HepG2 (cell line): ENCODE results near the gene LAMA5. TPM values are rescaled to one million over a fixed set of nuclear protein-coding genes. Genes with fewer than 3 reads are reported as not detected.

Experiments
- ATAC-seq: fragments of 200-7000 bp; cut with Tn5 transposase; 3 replicates; pipeline ENCODE4 v1.9.1; 2020; ENCODE audit warnings: mild to moderate bottlenecking, moderate library complexity
- BruUV-seq: library from RNA; stranded (reverse); fragments of 400-500 nt; replicated peaks from 2 replicates; lab custom pipeline; 2021; lab: Mats Ljungman, UMichigan
- CTCF ChIA-PET: fragments of 300-600 bp; formaldehyde crosslinking; extraction: SDS; loops from one replicate; lab custom pipeline; 2021; ENCODE audit warnings: low total read pairs, inconsistent platforms, low intra/inter-chr PET ratio; lab: Yijun Ruan, JAX
- POLR2A ChIA-PET: fragments of 350-600 bp; sonication (Branson Sonifier 250); formaldehyde crosslinking; loops from one replicate; lab custom pipeline; 2020; ENCODE audit warnings: antibody characterized with exemption, inconsistent platforms; lab: Yijun Ruan, JAX
- DNase-seq: peaks from one replicate; pipeline ENCODE4 v3.0.0-alpha.2; 2015; ENCODE audit warnings: low spot score
- FAIRE-seq: peaks from 3 replicates; lab custom pipeline; 2011; peaks lifted over from hg19 to GRCh38; lab: Jason Lieb, UNC
- H2AFZ ChIP-seq: one replicate; pipeline ENCODE4 v1.6.1; 2011; ENCODE audit warnings: low read length, inconsistent platforms
- H3K27ac ChIP-seq: fragments of 300-600 bp; 3 replicates; pipeline ENCODE4 v1.8.0; 2011; ENCODE audit warnings: mixed run types, mild to moderate bottlenecking, mixed read lengths, low read length, inconsistent platforms; ENCODE audit not compliant: insufficient read depth; ENCODE audit errors: extremely low read length
- H3K27me3 ChIP-seq, 2 experiments: fragments of 200-600 bp in 1 of 2; 2 replicates in 1 of 2; 3 replicates in 1 of 2; pipeline versions ENCODE4 v1.6.0 to v1.8.0; 2011; ENCODE audit warnings: low read length in 2 of 2, mild to moderate bottlenecking in 2 of 2, moderate library complexity in 2 of 2, inconsistent platforms in 1 of 2; ENCODE audit not compliant: insufficient read depth in 2 of 2, control insufficient read depth in 1 of 2
- H3K36me3 ChIP-seq, 2 experiments: fragments of 200-600 bp in 1 of 2; replicated peaks in 1 of 2; 2 replicates in 1 of 2; 3 replicates in 1 of 2; pipeline versions ENCODE4 v1.5.1 to v1.8.0; 2011; ENCODE audit warnings: low read length in 2 of 2, inconsistent platforms in 1 of 2; ENCODE audit not compliant: insufficient read depth in 2 of 2, control insufficient read depth in 1 of 2
- H3K4me1 ChIP-seq: 2 replicates; pipeline ENCODE4 v1.5.1; 2012; ENCODE audit warnings: low read length, inconsistent platforms; ENCODE audit not compliant: insufficient read depth
- H3K4me2 ChIP-seq: 2 replicates; pipeline ENCODE4 v1.6.0; 2011; ENCODE audit warnings: low read depth, low read length, inconsistent platforms
- H3K4me3 ChIP-seq, 3 experiments: fragments of 200-600 bp in 1 of 3; sonication (generic), shearing (Covaris generic) in 1 of 3; replicated peaks in 1 of 3; 2 replicates each; pipeline ENCODE4 v1.5.1; 2011 to 2016; ENCODE audit warnings: low read length in 3 of 3, inconsistent platforms in 2 of 3, low read depth in 2 of 3, mild to moderate bottlenecking in 2 of 3, control low read depth in 1 of 3, mixed read lengths in 1 of 3; ENCODE audit not compliant: insufficient read depth in 1 of 3
- H3K79me2 ChIP-seq: one replicate; pipeline ENCODE4 v1.6.1; 2011; ENCODE audit warnings: low read length, inconsistent platforms; ENCODE audit not compliant: insufficient read depth
- H3K9ac ChIP-seq: 2 replicates; pipeline ENCODE4 v1.6.0; 2011; ENCODE audit warnings: mild to moderate bottlenecking, low read depth, low read length, inconsistent platforms; ENCODE audit not compliant: insufficient read depth
- H3K9me3 ChIP-seq: 2 replicates; pipeline ENCODE4 v1.5.1; 2012; ENCODE audit warnings: mild to moderate bottlenecking, low read length
- H4K20me1 ChIP-seq: 2 replicates; pipeline ENCODE4 v1.6.0; 2011; ENCODE audit warnings: inconsistent platforms, mild to moderate bottlenecking, low read length, moderate library complexity; ENCODE audit not compliant: insufficient read depth
- CBFB ChIP-seq: sonication (generic); formaldehyde crosslinking; IDR thresholded peaks from 2 replicates; pipeline ENCODE4 v1.4.0; 2020; ENCODE audit warnings: missing genetic modification reagents
- DNMT1 ChIP-seq: sonication (generic); formaldehyde crosslinking; IDR thresholded peaks from 2 replicates; pipeline ENCODE4 v1.5.1; 2020; ENCODE audit warnings: mild to moderate bottlenecking, missing genetic modification reagents
- DZIP1 ChIP-seq: sonication (generic); formaldehyde crosslinking; IDR thresholded peaks from 2 replicates; pipeline ENCODE4 v1.5.0; 2020; ENCODE audit warnings: mild to moderate bottlenecking, missing genetic modification reagents
- E2F5 ChIP-seq: sonication (generic); formaldehyde crosslinking; conservative IDR thresholded peaks from 2 replicates; pipeline ENCODE4 v1.4.0; 2020; ENCODE audit warnings: missing genetic modification reagents
- EED ChIP-seq: sonication (generic); formaldehyde crosslinking; IDR thresholded peaks from 2 replicates; pipeline ENCODE4 v1.5.0; 2020; ENCODE audit warnings: mild to moderate bottlenecking, missing genetic modification reagents
- KLF13 ChIP-seq: sonication (generic); formaldehyde crosslinking; IDR thresholded peaks from 2 replicates; pipeline ENCODE4 v1.4.0; 2020; ENCODE audit warnings: mild to moderate bottlenecking, missing genetic modification reagents
- KLF16 ChIP-seq, 2 experiments: sonication (generic) in 1 of 2; formaldehyde crosslinking in 1 of 2; IDR thresholded peaks; 2 replicates each; pipeline versions ENCODE4 v1.6.1 to v1.8.0; 2016 to 2023; ENCODE audit warnings: missing genetic modification reagents in 2 of 2, missing compliant biosample characterization in 1 of 2
- NFE2L2 ChIP-seq: fragments of 150-350 bp; IDR thresholded peaks from 2 replicates; pipeline ENCODE4 v1.6.1; 2014; ENCODE audit warnings: low read length
- POLR2A ChIP-seq, 2 experiments: IDR thresholded peaks; 2 replicates each; pipeline ENCODE4 v1.6.1; 2011; ENCODE audit warnings: low read depth in 2 of 2, low read length in 2 of 2, mild to moderate bottlenecking in 1 of 2, moderate library complexity in 1 of 2; ENCODE audit not compliant: insufficient read depth in 1 of 2
- POLR2AphosphoS2 ChIP-seq: IDR thresholded peaks from 2 replicates; pipeline ENCODE4 v1.6.1; 2011; ENCODE audit warnings: low read depth, low read length, improper control_type of control experiment
- PRMT3 ChIP-seq: sonication (generic); formaldehyde crosslinking; IDR thresholded peaks from 2 replicates; pipeline ENCODE4 v1.8.1; 2022; ENCODE audit warnings: low read depth, mild to moderate bottlenecking, moderate library complexity, missing genetic modification reagents, borderline replicate concordance
- SPEN ChIP-seq: sonication (generic); formaldehyde crosslinking; IDR thresholded peaks from 2 replicates; pipeline ENCODE4 v1.5.1; 2020; ENCODE audit warnings: low read depth, mild to moderate bottlenecking, missing genetic modification reagents
- ZNF24 ChIP-seq: fragments of 450-650 bp; IDR thresholded peaks from 2 replicates; pipeline ENCODE4 v1.6.1; 2017; ENCODE audit warnings: antibody characterized with exemption, mild to moderate bottlenecking
- ZNF282 ChIP-seq: fragments of 450-650 bp; IDR thresholded peaks from 2 replicates; pipeline ENCODE4 v1.6.1; 2018; ENCODE audit not compliant: partially characterized antibody
- ZNF431 ChIP-seq: sonication (generic); formaldehyde crosslinking; IDR thresholded peaks from 2 replicates; pipeline ENCODE4 v1.9.0; 2022; ENCODE audit warnings: missing genetic modification reagents, low read depth, mild to moderate bottlenecking, borderline replicate concordance
- ZNF460 ChIP-seq: sonication (generic); formaldehyde crosslinking; IDR thresholded peaks from 2 replicates; pipeline ENCODE4 v1.5.1; 2020; ENCODE audit warnings: missing genetic modification reagents, mild to moderate bottlenecking, borderline replicate concordance
- WGBS: methylation state at CpG from one replicate; pipeline ENCODE4 v1.1.6; 2017; ENCODE audit warnings: low lambda C conversion rate; 5-methylcytosine and 5-hydroxymethylcytosine counted together
- in situ Hi-C: cut with HindIII; loops from 2 replicates; pipeline ENCODE4 v1.10.0; 2017; ENCODE audit warnings: low pct_unique_long_range_greater_than_20kb; ENCODE audit not compliant: extremely low pct_ligation_motif_present
- intact Hi-C: fragments of 100-400 bp; cut with micrococcal nuclease; formaldehyde crosslinking; loops from one replicate; pipeline ENCODE4 v1.10.0; 2022; ENCODE audit not compliant: unreplicated experiment
- polyA plus RNA-seq, 8 experiments: library from polyadenylated mRNA; depleted of rRNA in 3 of 8; stranded (reverse) in 7 of 8; unstranded in 1 of 8; fragments of >200 nt; fragmentation: Illumina TruSeq in 4 of 8; extraction: Trizol in 4 of 8; gene quantifications; 2 replicates each; pipeline versions ENCODE4 v1.2.1 to v1.2.3, GENCODE V29; 2011 to 2016; ENCODE audit warnings: low read depth in 4 of 8, missing spikeins in 1 of 8, mixed read lengths in 1 of 8; ENCODE audit not compliant: insufficient read depth in 1 of 8
- total RNA-seq, 5 experiments: library from RNA; depleted of rRNA; stranded (reverse); fragments of >200 nt; fragmentation: Illumina TruSeq; extraction: Trizol; gene quantifications; 2 replicates each; pipeline ENCODE4 v1.2.3, GENCODE V29; 2016; ENCODE audit warnings: low read depth in 1 of 5

The LAMA5 gene
- total and polyA plus RNA-seq, 2 of the 13 experiments (the other 11 are each of a cell fraction or from before 2014, with no cell fraction given) = 21.0 to 44.7 TPM

GRCh38 chr20:62292108-62292507 is 75.0 kb downstream of the LAMA5 start (continued):
- TF ChIP-seq POLR2A (IDR thresholded peaks at IDR 0.05; ENCODE audit: insufficient read depth in 1 of 2, low read depth in 2 of 2, low read length in 2 of 2) = no peak

- ChIA-PET POLR2A (no interaction called here), CTCF (no interaction called here)
- H3K4me3 ChIP-seq = no peak overlapping the region
- H3K27me3 ChIP-seq = no peaks in the 10 kb centered on the region
- H3K36me3 ChIP-seq = peaks cover 39 to 63% of the 10 kb centered on the region in 2 experiments
- no peaks in the 10 kb centered on the region for H3K4me1 ChIP-seq
- no peak for DNase-seq
- in situ Hi-C loops (no loop called here), intact Hi-C loops (no loop called here)
- H3K27ac ChIP-seq = no peak overlapping the region
- WGBS = 97% methylated on average over 29 of the region's 29 CpGs
- no peak for FAIRE-seq
- TF ChIP-seq KLF13 (CRISPR knock-in tag) (no peak), ZNF24 (no peak), EED (CRISPR knock-in tag) (0 out of 2 replicates have a peak, but pooled peaks have one; percentile 35), KLF16 (CRISPR knock-in tag; IDR thresholded peaks at IDR 0.05) (no peak), CBFB (CRISPR knock-in tag) (no peak), DNMT1 (0 out of 2 replicates have a peak, but pooled peaks have one; percentile 18), SPEN (peak; percentile 34; the same call in 1 of the 2 replicates), E2F5 (CRISPR knock-in tag) (no peak), NFE2L2 (no peak), POLR2AphosphoS2 (no peak), ZNF431 (no peak), ZNF282 (no peak), PRMT3 (CRISPR knock-in tag) (no peak), DZIP1 (CRISPR knock-in tag) (peak; percentile 72; the same call in 1 of the 2 replicates), ZNF460 (CRISPR knock-in tag) (no peak)
- no peak overlapping the region for H2AFZ ChIP-seq
- no peak overlapping the region for H3K4me2 ChIP-seq
- H3K79me2 ChIP-seq = no peaks in the 10 kb centered on the region
- H3K9ac ChIP-seq = no peak overlapping the region
- H4K20me1 ChIP-seq = no peaks in the 10 kb centered on the region
- ATAC-seq = peak; percentile 9; the same call in 2 of the 3 replicates
- no peaks in the 10 kb centered on the region for H3K9me3 ChIP-seq
- BruUV-seq = no TSS peak
Observed at GRCh38 chr20:62291251-62292066, 75.7 kb downstream of the LAMA5 start.
